HepG2 (cell line): ENCODE measurements around the gene HELZ. TPM values are rescaled to one million over a fixed set of nuclear protein-coding genes. Genes with fewer than 3 reads are reported as not detected.

Experiments used
- DMAP1 ChIP-seq: IDR thresholded peaks from 2 replicates; pipeline ENCODE4 v1.6.1; 2016
- GATAD2A ChIP-seq: IDR thresholded peaks from 2 replicates; pipeline ENCODE4 v1.6.1; 2016
- HHEX ChIP-seq: IDR thresholded peaks from 2 replicates; pipeline ENCODE4 v1.6.1; 2016; ENCODE audit warnings: control low read depth
- HOXA5 ChIP-seq: sonication (generic); formaldehyde crosslinking; IDR thresholded peaks from 2 replicates; pipeline ENCODE4 v1.4.0; 2020; ENCODE audit warnings: missing genetic modification reagents
- KAT2B ChIP-seq: fragments of 150-350 bp; IDR thresholded peaks from 2 replicates; pipeline ENCODE4 v1.6.1; 2014; ENCODE audit warnings: low read depth, low read length, borderline replicate concordance
- MTF1 ChIP-seq: sonication (generic); formaldehyde crosslinking; IDR thresholded peaks from 2 replicates; pipeline ENCODE4 v1.5.0; 2020; ENCODE audit warnings: missing genetic modification reagents
- MYC ChIP-seq: sonication (generic); formaldehyde crosslinking; IDR thresholded peaks from 2 replicates; pipeline ENCODE4 v1.9.0; 2021; ENCODE audit warnings: missing genetic modification reagents, borderline replicate concordance
- NFRKB ChIP-seq: fragments of 450-650 bp; IDR thresholded peaks from 2 replicates; pipeline ENCODE4 v1.6.1; 2017
- NPAS2 ChIP-seq: sonication (generic); formaldehyde crosslinking; IDR thresholded peaks from 2 replicates; pipeline ENCODE4 v1.8.0; 2022; ENCODE audit warnings: mild to moderate bottlenecking, missing genetic modification reagents, borderline replicate concordance
- POLR2AphosphoS5 ChIP-seq: IDR thresholded peaks from 2 replicates; pipeline ENCODE4 v1.6.1; 2012; ENCODE audit warnings: low read depth, low read length
- SRSF1 ChIP-seq: fragments of 200-400 bp; formaldehyde crosslinking; optimal IDR thresholded peaks from 2 replicates; pipeline ENCODE3; 2017; ENCODE audit warnings: mild to moderate bottlenecking, low read depth, low read length, moderate library complexity
- ZFP1 ChIP-seq: IDR thresholded peaks from 2 replicates; pipeline ENCODE4 v1.6.1; 2016
- ZNF549 ChIP-seq: sonication (generic); formaldehyde crosslinking; IDR thresholded peaks from 2 replicates; pipeline ENCODE4 v1.5.0; 2020; ENCODE audit warnings: missing genetic modification reagents
- ZSCAN25 ChIP-seq: sonication (generic); formaldehyde crosslinking; IDR thresholded peaks from 2 replicates; pipeline ENCODE4 v1.8.0; 2022; ENCODE audit warnings: mild to moderate bottlenecking, missing genetic modification reagents
- polyA plus RNA-seq, 8 experiments: library from polyadenylated mRNA; depleted of rRNA in 3 of 8; stranded (reverse) in 7 of 8; unstranded in 1 of 8; fragments of >200 nt; fragmentation: Illumina TruSeq in 4 of 8; extraction: Trizol in 4 of 8; gene quantifications; 2 replicates each; pipeline versions ENCODE4 v1.2.1 to v1.2.3, GENCODE V29; 2011 to 2016; ENCODE audit warnings: low read depth in 4 of 8, missing spikeins in 1 of 8, mixed read lengths in 1 of 8; ENCODE audit not compliant: insufficient read depth in 1 of 8
- total RNA-seq, 5 experiments: library from RNA; depleted of rRNA; stranded (reverse); fragments of >200 nt; fragmentation: Illumina TruSeq; extraction: Trizol; gene quantifications; 2 replicates each; pipeline ENCODE4 v1.2.3, GENCODE V29; 2016; ENCODE audit warnings: low read depth in 1 of 5
- TF ChIP-seq, protein P1 (sequence below): sonication (generic); formaldehyde crosslinking; IDR thresholded peaks from 2 replicates; pipeline ENCODE4 v1.5.0; 2020; ENCODE audit warnings: mild to moderate bottlenecking, missing genetic modification reagents, borderline replicate concordance
- TF ChIP-seq, protein P2 (sequence below): sonication (generic); formaldehyde crosslinking; IDR thresholded peaks from 2 replicates; pipeline ENCODE4 v1.8.0; 2023; ENCODE audit warnings: mild to moderate bottlenecking, missing genetic modification reagents
- TF ChIP-seq, protein P3 (sequence below): sonication (generic); formaldehyde crosslinking; IDR thresholded peaks from 2 replicates; pipeline ENCODE4 v1.4.0; 2020; ENCODE audit warnings: mild to moderate bottlenecking, missing genetic modification reagents, borderline replicate concordance
- TF ChIP-seq, protein P4 (sequence below): sonication (generic); formaldehyde crosslinking; IDR thresholded peaks from 2 replicates; pipeline ENCODE4 v1.4.0; 2020; ENCODE audit warnings: missing genetic modification reagents
- TF ChIP-seq, protein P5 (sequence below): sonication (generic); formaldehyde crosslinking; IDR thresholded peaks from 2 replicates; pipeline ENCODE4; 2020; ENCODE audit warnings: missing genetic modification reagents, mild to moderate bottlenecking, borderline replicate concordance
- TF ChIP-seq, protein P6 (sequence below), 2 experiments: fragments of 450-650 bp in 1 of 2; sonication (generic) in 1 of 2; formaldehyde crosslinking; IDR thresholded peaks; 2 replicates each; pipeline versions ENCODE4 v1.5.0 to v1.8.0; 2020 to 2022; ENCODE audit warnings: mild to moderate bottlenecking in 1 of 2, missing genetic modification reagents in 1 of 2

The HELZ gene
- total and polyA plus RNA-seq, 2 of the 13 experiments (the other 11 are each of a cell fraction or from before 2014, with no cell fraction given): 35.3 to 52.4 TPM

DNA sequence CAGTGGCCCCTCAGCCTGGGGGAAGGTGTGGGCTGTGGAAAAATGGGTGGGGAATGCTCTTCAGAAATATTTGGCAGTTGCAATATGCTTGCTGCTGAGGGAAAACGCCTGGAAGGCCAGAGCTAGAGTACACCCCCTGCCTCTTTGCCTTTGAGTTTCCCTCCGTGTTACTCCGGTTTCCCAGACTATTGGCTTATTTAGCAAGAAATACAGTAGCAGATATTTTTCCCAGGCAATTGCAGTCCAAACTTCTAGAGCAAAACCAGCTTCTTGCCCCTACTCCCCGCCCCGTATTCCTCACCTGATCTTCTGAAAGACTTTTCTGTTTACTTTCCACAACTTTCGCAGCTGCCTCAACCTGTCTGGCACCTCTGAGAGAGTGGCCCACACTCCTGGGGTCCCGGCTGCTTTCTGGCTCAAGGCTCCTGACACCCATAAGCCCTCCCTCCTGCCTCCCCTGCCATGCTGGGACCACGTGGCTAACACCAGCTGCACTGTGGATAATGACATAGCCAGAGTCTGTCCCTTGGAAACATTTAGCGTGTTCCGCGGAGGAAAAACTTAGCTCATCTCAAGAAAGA lies 45.8 kb upstream of the HELZ start (continued):
- TF ChIP-seq, protein P1, sequence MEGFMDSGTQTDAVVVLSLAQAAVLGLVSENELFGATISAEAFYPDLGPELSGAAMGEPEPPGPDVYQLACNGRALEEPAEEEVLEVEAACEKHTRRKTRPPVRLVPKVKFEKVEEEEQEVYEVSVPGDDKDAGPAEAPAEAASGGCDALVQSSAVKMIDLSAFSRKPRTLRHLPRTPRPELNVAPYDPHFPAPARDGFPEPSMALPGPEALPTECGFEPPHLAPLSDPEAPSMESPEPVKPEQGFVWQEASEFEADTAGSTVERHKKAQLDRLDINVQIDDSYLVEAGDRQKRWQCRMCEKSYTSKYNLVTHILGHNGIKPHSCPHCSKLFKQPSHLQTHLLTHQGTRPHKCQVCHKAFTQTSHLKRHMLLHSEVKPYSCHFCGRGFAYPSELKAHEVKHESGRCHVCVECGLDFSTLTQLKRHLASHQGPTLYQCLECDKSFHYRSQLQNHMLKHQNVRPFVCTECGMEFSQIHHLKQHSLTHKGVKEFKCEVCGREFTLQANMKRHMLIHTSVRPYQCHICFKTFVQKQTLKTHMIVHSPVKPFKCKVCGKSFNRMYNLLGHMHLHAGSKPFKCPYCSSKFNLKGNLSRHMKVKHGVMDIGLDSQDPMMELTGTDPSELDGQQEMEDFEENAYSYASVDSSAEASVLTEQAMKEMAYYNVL (CRISPR knock-in tag): no peak
- TF ChIP-seq MTF1 (CRISPR knock-in tag) (no peak), SRSF1 (no peak), HOXA5 (no peak), MYC (CRISPR knock-in tag) (peak; percentile 24; the same call in 1 of the 2 replicates), GATAD2A (CRISPR knock-in tag) (no peak), ZFP1 (no peak), ZNF549 (no peak), HHEX (no peak), POLR2AphosphoS5 (no peak), ZSCAN25 (CRISPR knock-in tag) (no peak), NPAS2 (CRISPR knock-in tag) (no peak), KAT2B (no peak), DMAP1 (CRISPR knock-in tag) (no peak), NFRKB (no peak)
- TF ChIP-seq, protein P2, sequence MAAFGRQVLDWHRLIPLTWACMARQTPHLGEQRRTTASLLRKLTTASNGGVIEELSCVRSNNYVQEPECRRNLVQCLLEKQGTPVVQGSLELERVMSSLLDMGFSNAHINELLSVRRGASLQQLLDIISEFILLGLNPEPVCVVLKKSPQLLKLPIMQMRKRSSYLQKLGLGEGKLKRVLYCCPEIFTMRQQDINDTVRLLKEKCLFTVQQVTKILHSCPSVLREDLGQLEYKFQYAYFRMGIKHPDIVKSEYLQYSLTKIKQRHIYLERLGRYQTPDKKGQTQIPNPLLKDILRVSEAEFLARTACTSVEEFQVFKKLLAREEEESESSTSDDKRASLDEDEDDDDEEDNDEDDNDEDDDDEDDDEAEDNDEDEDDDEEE: no peak
- TF ChIP-seq, protein P3, sequence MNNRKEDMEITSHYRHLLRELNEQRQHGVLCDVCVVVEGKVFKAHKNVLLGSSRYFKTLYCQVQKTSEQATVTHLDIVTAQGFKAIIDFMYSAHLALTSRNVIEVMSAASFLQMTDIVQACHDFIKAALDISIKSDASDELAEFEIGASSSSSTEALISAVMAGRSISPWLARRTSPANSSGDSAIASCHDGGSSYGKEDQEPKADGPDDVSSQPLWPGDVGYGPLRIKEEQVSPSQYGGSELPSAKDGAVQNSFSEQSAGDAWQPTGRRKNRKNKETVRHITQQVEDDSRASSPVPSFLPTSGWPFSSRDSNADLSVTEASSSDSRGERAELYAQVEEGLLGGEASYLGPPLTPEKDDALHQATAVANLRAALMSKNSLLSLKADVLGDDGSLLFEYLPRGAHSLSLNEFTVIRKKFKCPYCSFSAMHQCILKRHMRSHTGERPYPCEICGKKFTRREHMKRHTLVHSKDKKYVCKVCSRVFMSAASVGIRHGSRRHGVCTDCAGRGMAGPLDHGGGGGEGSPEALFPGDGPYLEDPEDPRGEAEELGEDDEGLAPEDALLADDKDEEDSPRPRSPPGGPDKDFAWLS (CRISPR knock-in tag): no peak
- TF ChIP-seq, protein P4, sequence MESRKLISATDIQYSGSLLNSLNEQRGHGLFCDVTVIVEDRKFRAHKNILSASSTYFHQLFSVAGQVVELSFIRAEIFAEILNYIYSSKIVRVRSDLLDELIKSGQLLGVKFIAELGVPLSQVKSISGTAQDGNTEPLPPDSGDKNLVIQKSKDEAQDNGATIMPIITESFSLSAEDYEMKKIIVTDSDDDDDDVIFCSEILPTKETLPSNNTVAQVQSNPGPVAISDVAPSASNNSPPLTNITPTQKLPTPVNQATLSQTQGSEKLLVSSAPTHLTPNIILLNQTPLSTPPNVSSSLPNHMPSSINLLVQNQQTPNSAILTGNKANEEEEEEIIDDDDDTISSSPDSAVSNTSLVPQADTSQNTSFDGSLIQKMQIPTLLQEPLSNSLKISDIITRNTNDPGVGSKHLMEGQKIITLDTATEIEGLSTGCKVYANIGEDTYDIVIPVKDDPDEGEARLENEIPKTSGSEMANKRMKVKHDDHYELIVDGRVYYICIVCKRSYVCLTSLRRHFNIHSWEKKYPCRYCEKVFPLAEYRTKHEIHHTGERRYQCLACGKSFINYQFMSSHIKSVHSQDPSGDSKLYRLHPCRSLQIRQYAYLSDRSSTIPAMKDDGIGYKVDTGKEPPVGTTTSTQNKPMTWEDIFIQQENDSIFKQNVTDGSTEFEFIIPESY (CRISPR knock-in tag): peak; percentile 53; the same call in 1 of the 2 replicates
- TF ChIP-seq, protein P5, sequence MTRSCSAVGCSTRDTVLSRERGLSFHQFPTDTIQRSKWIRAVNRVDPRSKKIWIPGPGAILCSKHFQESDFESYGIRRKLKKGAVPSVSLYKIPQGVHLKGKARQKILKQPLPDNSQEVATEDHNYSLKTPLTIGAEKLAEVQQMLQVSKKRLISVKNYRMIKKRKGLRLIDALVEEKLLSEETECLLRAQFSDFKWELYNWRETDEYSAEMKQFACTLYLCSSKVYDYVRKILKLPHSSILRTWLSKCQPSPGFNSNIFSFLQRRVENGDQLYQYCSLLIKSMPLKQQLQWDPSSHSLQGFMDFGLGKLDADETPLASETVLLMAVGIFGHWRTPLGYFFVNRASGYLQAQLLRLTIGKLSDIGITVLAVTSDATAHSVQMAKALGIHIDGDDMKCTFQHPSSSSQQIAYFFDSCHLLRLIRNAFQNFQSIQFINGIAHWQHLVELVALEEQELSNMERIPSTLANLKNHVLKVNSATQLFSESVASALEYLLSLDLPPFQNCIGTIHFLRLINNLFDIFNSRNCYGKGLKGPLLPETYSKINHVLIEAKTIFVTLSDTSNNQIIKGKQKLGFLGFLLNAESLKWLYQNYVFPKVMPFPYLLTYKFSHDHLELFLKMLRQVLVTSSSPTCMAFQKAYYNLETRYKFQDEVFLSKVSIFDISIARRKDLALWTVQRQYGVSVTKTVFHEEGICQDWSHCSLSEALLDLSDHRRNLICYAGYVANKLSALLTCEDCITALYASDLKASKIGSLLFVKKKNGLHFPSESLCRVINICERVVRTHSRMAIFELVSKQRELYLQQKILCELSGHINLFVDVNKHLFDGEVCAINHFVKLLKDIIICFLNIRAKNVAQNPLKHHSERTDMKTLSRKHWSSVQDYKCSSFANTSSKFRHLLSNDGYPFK (CRISPR knock-in tag): no peak
- TF ChIP-seq, protein P6, sequence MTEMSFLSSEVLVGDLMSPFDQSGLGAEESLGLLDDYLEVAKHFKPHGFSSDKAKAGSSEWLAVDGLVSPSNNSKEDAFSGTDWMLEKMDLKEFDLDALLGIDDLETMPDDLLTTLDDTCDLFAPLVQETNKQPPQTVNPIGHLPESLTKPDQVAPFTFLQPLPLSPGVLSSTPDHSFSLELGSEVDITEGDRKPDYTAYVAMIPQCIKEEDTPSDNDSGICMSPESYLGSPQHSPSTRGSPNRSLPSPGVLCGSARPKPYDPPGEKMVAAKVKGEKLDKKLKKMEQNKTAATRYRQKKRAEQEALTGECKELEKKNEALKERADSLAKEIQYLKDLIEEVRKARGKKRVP (CRISPR knock-in tag; IDR thresholded peaks at IDR 0.05): no peak
